ENCODE measurements around the gene UNC45B.

DNA sequence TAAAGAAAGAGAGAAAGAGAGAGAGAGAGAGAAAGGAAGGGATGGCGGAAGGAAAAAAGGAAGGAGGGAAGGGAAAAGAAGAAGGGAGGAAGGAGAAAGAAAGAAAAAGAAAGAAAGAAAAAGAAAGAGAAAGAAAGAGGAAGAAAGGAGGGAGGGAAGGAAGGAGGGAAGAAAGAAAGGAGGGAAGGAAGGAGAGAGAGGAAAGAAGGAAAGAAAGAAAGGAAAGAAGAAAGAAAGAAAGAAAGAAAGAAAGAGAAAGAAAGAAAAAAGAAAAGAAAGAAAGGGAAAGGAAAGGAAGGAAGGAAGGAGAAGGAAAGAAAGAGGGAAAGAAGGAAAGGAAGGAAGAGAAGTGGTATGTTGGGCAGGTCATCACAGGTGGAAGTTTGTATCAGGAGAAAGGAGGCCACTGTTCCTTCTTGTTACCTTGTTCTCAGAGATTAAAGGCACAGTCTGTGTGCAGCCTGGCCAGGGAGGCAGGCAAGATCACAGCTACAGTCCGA lies 27.3 kb downstream of the UNC45B start:
- TF ChIP-seq, protein P1, sequence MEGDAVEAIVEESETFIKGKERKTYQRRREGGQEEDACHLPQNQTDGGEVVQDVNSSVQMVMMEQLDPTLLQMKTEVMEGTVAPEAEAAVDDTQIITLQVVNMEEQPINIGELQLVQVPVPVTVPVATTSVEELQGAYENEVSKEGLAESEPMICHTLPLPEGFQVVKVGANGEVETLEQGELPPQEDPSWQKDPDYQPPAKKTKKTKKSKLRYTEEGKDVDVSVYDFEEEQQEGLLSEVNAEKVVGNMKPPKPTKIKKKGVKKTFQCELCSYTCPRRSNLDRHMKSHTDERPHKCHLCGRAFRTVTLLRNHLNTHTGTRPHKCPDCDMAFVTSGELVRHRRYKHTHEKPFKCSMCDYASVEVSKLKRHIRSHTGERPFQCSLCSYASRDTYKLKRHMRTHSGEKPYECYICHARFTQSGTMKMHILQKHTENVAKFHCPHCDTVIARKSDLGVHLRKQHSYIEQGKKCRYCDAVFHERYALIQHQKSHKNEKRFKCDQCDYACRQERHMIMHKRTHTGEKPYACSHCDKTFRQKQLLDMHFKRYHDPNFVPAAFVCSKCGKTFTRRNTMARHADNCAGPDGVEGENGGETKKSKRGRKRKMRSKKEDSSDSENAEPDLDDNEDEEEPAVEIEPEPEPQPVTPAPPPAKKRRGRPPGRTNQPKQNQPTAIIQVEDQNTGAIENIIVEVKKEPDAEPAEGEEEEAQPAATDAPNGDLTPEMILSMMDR (optimal IDR thresholded peaks at IDR 0.05 in 1 of 3, IDR thresholded peaks at IDR 0.05 in 1 of 3, conservative IDR thresholded peaks at IDR 0.05 in 1 of 3; ENCODE audit: extremely low read depth in 1 of 3, insufficient read depth in 2 of 3, low read length in 3 of 3): no peak
- no peak for TF ChIP-seq EZH2 (IDR thresholded peaks at IDR 0.05; ENCODE audit: low read length)
